Neural crest cell (in vitro differentiated cells): ENCODE data around the gene GNG2. TPM values are rescaled to one million over a fixed set of nuclear protein-coding genes. Genes with fewer than 3 reads are reported as not detected.

Source experiments
- DNase-seq: peaks from one replicate; pipeline ENCODE4 v3.0.0; 2021; ENCODE audit warnings: low read depth, mixed read lengths, low spot score
- H3K27ac Mint-ChIP-seq: one replicate; pipeline ENCODE4 v1.8.0; 2021; ENCODE audit warnings: mild to moderate bottlenecking, mixed read lengths; ENCODE audit not compliant: unreplicated experiment
- H3K27me3 Mint-ChIP-seq: 2 replicates; pipeline ENCODE4 v1.8.0; 2021; ENCODE audit warnings: low read depth, mild to moderate bottlenecking, mixed read lengths
- H3K36me3 Mint-ChIP-seq: 2 replicates; pipeline ENCODE4 v1.8.0; 2021; ENCODE audit warnings: low read depth, mild to moderate bottlenecking, mixed read lengths
- H3K4me1 Mint-ChIP-seq: 2 replicates; pipeline ENCODE4 v1.8.0; 2021; ENCODE audit warnings: mixed read lengths
- H3K4me3 Mint-ChIP-seq: one replicate; pipeline ENCODE4 v1.8.0; 2021; ENCODE audit warnings: mild to moderate bottlenecking, mixed read lengths
- H3K9me3 Mint-ChIP-seq: 2 replicates; pipeline ENCODE4 v1.8.0; 2021; ENCODE audit warnings: mixed read lengths
- CTCF ChIP-seq: fragments of 200-600 bp; sonication (generic); conservative IDR thresholded peaks from 2 replicates; pipeline ENCODE4 v1.5.0; 2021; ENCODE audit warnings: antibody characterized with exemption, mild to moderate bottlenecking
- total RNA-seq: library from RNA; stranded (reverse); gene quantifications from 2 replicates; pipeline ENCODE4 v1.2.1, GENCODE V29; 2021

The GNG2 gene
- total RNA-seq, 1 donor from 2014 or later = 174 TPM

GRCh38 chr14:51869411-51870100 lies 9.1 kb downstream of the GNG2 start:
- no peaks in the 10 kb centered on the region for H3K27me3 Mint-ChIP-seq
- no peaks in the 10 kb centered on the region for H3K9me3 Mint-ChIP-seq
- H3K4me1 Mint-ChIP-seq = peaks cover 37% of the 10 kb centered on the region
- no peak for TF ChIP-seq CTCF
- H3K4me3 Mint-ChIP-seq = no peak overlapping the region
- peaks cover 2% of the 10 kb centered on the region for H3K36me3 Mint-ChIP-seq
- no peak for DNase-seq
- no peak overlapping the region for H3K27ac Mint-ChIP-seq

GRCh38 chr14:51870606-51871005 lies 10.2 kb downstream of the GNG2 start:
- H3K36me3 Mint-ChIP-seq = peaks cover 6% of the 10 kb centered on the region
- no peak overlapping the region for H3K27ac Mint-ChIP-seq
- DNase-seq = no peak
- no peaks in the 10 kb centered on the region for H3K9me3 Mint-ChIP-seq
- no peak for TF ChIP-seq CTCF
- H3K4me3 Mint-ChIP-seq = no peak overlapping the region
- H3K27me3 Mint-ChIP-seq = no peaks in the 10 kb centered on the region
- peaks cover 41% of the 10 kb centered on the region for H3K4me1 Mint-ChIP-seq

GRCh38 chr14:51871846-51872245 lies 11.4 kb downstream of the GNG2 start:
- no peak overlapping the region for H3K27ac Mint-ChIP-seq
- TF ChIP-seq CTCF = no peak
- no peak overlapping the region for H3K4me3 Mint-ChIP-seq
- peaks cover 49% of the 10 kb centered on the region for H3K4me1 Mint-ChIP-seq
- H3K36me3 Mint-ChIP-seq = peaks cover 9% of the 10 kb centered on the region
- H3K27me3 Mint-ChIP-seq = no peaks in the 10 kb centered on the region
- H3K9me3 Mint-ChIP-seq = no peaks in the 10 kb centered on the region
- no peak for DNase-seq

GRCh38 chr14:51872396-51872795 lies 12.0 kb downstream of the GNG2 start:
- no peak overlapping the region for H3K27ac Mint-ChIP-seq
- H3K9me3 Mint-ChIP-seq = no peaks in the 10 kb centered on the region
- H3K4me1 Mint-ChIP-seq = peaks cover 55% of the 10 kb centered on the region
- DNase-seq = no peak
- no peak overlapping the region for H3K4me3 Mint-ChIP-seq
- TF ChIP-seq CTCF = no peak
- no peaks in the 10 kb centered on the region for H3K27me3 Mint-ChIP-seq
- peaks cover 12% of the 10 kb centered on the region for H3K36me3 Mint-ChIP-seq

GRCh38 chr14:51873221-51873893 lies 12.9 kb downstream of the GNG2 start:
- Mint-ChIP-seq H3K4me3 (peak overlapping the region; percentile 20), H3K27ac (peak overlapping the region; percentile 37), H3K27me3 (no peaks in the 10 kb centered on the region), H3K9me3 (no peaks in the 10 kb centered on the region), H3K4me1 (peaks cover 57% of the 10 kb centered on the region), H3K36me3 (peaks cover 18% of the 10 kb centered on the region)
- TF ChIP-seq CTCF = no peak
- DNase-seq = no peak
